ENCODE measurements around the gene HAT1. TPM values are rescaled to one million over a fixed set of nuclear protein-coding genes. Genes with fewer than 3 reads are reported as not detected.
"Not testable (repeated sequence)": the region's sequence is repeated elsewhere in the genome, so short reads cannot be mapped to it uniquely, and the experiment has no call there.

The HAT1 gene
- total RNA-seq, 1 donor from 2014 or later, result 41.2 TPM

- H3K4me3 Mint-ChIP-seq (ENCODE audit: low read depth), result no peak overlapping the region
- H3K36me3 Mint-ChIP-seq (ENCODE audit: insufficient read depth), result peaks cover 6% of the 10 kb centered on the region
- H3K27ac Mint-ChIP-seq, result no peak overlapping the region
- no peaks in the 10 kb centered on the region for H3K9me3 Mint-ChIP-seq (ENCODE audit: low read depth)
- H3K4me1 Mint-ChIP-seq (ENCODE audit: low read depth), result peaks cover 4% of the 10 kb centered on the region
- no peak for TF ChIP-seq CTCF (IDR thresholded peaks at IDR 0.05; ENCODE audit: unreplicated experiment)
- no peaks in the 10 kb centered on the region for H3K27me3 Mint-ChIP-seq
- DNase-seq (ENCODE audit: low spot score, unreplicated experiment), result no peak
Measured at GRCh38 chr2:171966235-171966634, 44.0 kb downstream of the HAT1 start.

DNA sequence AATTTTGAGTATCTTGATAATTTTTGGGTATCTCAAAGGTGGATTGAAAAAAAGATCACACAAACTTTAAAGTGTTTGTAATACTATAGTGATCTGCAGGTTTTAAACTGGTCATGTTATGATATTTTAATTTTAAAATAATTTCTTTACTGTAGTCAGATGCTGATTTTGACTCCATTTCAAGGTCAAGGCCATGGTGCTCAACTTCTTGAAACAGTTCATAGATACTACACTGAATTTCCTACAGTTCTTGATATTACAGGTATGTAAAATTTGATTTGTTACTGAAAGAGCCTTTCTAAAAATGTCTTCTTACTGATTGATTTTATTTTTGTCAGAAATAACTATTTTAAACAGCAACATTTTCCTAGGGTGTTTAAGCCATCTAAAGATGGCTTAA, 44.4 kb downstream of the HAT1 start:
- no peak for DNase-seq (ENCODE audit: low spot score, unreplicated experiment)
- H3K4me1 Mint-ChIP-seq (ENCODE audit: low read depth), result peaks cover 4% of the 10 kb centered on the region
- no peak overlapping the region for H3K4me3 Mint-ChIP-seq (ENCODE audit: low read depth)
- H3K27ac Mint-ChIP-seq, result no peak overlapping the region
- H3K9me3 Mint-ChIP-seq (ENCODE audit: low read depth), result no peaks in the 10 kb centered on the region
- no peak for TF ChIP-seq CTCF (IDR thresholded peaks at IDR 0.05; ENCODE audit: unreplicated experiment)
- H3K36me3 Mint-ChIP-seq (ENCODE audit: insufficient read depth), result peaks cover 9% of the 10 kb centered on the region
- H3K27me3 Mint-ChIP-seq, result no peaks in the 10 kb centered on the region

DNA sequence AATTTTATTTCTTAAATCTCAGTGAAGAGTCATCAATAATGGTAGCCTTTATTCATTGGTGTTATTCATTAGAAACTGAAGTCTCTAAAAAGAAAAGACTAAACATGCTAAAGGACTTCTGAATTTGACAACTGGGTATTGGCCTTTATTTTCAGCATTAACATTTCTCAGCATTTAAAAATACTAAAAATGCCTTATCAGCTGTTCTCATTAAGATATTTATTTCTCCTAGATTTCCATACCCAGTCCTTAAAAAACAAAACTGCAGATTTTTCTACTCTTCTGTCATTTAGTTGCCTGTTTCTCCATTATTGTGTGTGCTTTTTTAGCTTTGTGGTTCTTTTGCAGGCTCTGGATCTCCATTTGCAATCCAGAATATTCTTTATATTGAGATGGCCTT, 46.2 kb downstream of the HAT1 start:
- Mint-ChIP-seq H3K27me3 (no peaks in the 10 kb centered on the region), H3K9me3 (ENCODE audit: low read depth) (no peaks in the 10 kb centered on the region), H3K27ac (no peak overlapping the region), H3K4me1 (ENCODE audit: low read depth) (peaks cover 4% of the 10 kb centered on the region), H3K36me3 (ENCODE audit: insufficient read depth) (peaks cover 15% of the 10 kb centered on the region), H3K4me3 (ENCODE audit: low read depth) (no peak overlapping the region)
- DNase-seq (ENCODE audit: low spot score, unreplicated experiment), result no peak
- no peak for TF ChIP-seq CTCF (IDR thresholded peaks at IDR 0.05; ENCODE audit: unreplicated experiment)

DNA sequence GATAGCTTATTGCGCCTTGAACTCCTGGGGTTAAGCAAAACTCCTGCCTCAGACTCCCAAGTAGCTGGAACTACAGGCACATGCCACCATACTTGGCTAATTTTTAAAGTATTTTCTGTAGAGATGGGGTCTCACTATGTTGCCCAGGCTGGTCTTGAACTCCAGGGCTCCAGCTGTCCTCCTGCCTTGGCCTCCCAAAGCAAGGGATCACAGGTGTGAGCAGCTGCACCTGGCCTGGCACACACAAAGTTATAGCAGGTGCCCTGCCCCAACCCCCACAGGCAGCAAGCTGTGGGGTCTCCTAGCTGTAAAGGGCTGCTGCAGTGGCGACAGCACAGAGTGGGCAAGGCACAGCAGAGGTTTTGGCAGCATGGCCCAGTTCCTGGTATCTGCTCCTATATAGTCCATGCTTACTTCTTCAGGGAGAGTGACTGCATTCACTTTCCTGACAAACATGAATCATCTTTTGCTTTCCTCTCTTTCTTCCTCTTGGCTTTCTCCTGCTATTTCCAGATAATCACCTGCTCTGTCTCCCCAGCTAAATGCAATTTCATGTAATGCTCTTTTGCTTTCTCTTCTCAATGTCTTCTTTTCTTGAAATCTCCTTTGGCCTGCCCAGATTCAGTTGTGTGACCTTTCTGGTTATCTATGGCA, 50.2 kb downstream of the HAT1 start:
- Mint-ChIP-seq H3K9me3 (ENCODE audit: low read depth) (peaks cover 3% of the 10 kb centered on the region), H3K4me1 (ENCODE audit: low read depth) (no peaks in the 10 kb centered on the region), H3K27ac (no peak overlapping the region)

GRCh38 chr2:171979103-171979502, 56.8 kb downstream of the HAT1 start:
- no peak for TF ChIP-seq CTCF (IDR thresholded peaks at IDR 0.05; ENCODE audit: unreplicated experiment)
- Mint-ChIP-seq H3K36me3 (ENCODE audit: insufficient read depth) (peaks cover 30% of the 10 kb centered on the region), H3K27ac (no peak overlapping the region), H3K9me3 (ENCODE audit: low read depth) (peaks cover 3% of the 10 kb centered on the region), H3K4me3 (ENCODE audit: low read depth) (no peak overlapping the region), H3K4me1 (ENCODE audit: low read depth) (no peaks in the 10 kb centered on the region), H3K27me3 (no peaks in the 10 kb centered on the region)
- DNase-seq (ENCODE audit: low spot score, unreplicated experiment), result no peak

More for the DNA sequence above, 50.2 kb downstream of the HAT1 start:
- H3K4me3 Mint-ChIP-seq (ENCODE audit: low read depth), result no peak overlapping the region
- DNase-seq (ENCODE audit: low spot score, unreplicated experiment), result no peak
- no peak for TF ChIP-seq CTCF (IDR thresholded peaks at IDR 0.05; ENCODE audit: unreplicated experiment)
- peaks cover 21% of the 10 kb centered on the region for H3K36me3 Mint-ChIP-seq (ENCODE audit: insufficient read depth)
- no peaks in the 10 kb centered on the region for H3K27me3 Mint-ChIP-seq

DNA sequence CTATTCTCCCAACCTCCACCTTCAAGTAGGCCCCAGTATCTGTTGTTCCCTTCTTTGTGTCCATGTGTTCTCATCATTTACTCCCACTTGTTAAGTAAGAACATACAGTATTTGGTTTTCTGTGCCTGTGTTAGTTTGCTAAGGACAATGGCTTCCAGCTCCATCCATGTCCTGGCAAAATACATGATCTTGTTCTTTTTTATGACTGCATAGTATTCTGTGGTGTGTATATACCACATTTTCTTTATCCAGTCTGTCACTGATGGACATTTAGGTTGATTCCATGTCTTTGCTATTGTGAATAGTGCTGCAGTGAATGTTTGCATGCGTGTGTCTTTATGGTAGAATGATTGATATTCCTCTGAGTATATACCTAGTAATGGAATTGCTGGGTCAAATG, 61.7 kb downstream of the HAT1 start:
- not testable (repeated sequence) for DNase-seq (ENCODE audit: low spot score, unreplicated experiment); H3K4me1 Mint-ChIP-seq (ENCODE audit: low read depth); H3K27ac Mint-ChIP-seq; H3K27me3 Mint-ChIP-seq; H3K4me3 Mint-ChIP-seq (ENCODE audit: low read depth); H3K9me3 Mint-ChIP-seq (ENCODE audit: low read depth)
- peaks cover 15% of the 10 kb centered on the region for H3K36me3 Mint-ChIP-seq (ENCODE audit: insufficient read depth)
